Esophagus muscularis mucosa (tissue), 4 donors: ENCODE measurements around the gene TSFM. TPM values are rescaled to one million over a fixed set of nuclear protein-coding genes. Genes with fewer than 3 reads are reported as not detected.
"Not testable (repeated sequence)": the region's sequence is repeated elsewhere in the genome, so short reads cannot be mapped to it uniquely, and the experiment has no call there.

Experiments used
- DNase-seq: peaks from one replicate; pipeline ENCODE4 v3.0.0-alpha.2; 2017; ENCODE audit errors: extremely low spot score
- H3K27ac ChIP-seq, 4 donors: fragments of 200-600 bp; sonication (generic); replicated peaks in 1 of 4; 1 replicate in 3 of 4; 2 replicates in 1 of 4; pipeline ENCODE4 v1.5.1; 2016 to 2019; ENCODE audit warnings: mild to moderate bottlenecking in 1 of 4
- H3K27me3 ChIP-seq, 4 donors: fragments of 200-600 bp; sonication (generic); one replicate each; pipeline versions ENCODE4 v1.5.1 to v1.6.0; 2016 to 2019
- H3K36me3 ChIP-seq, 4 donors: fragments of 200-600 bp; sonication (generic); one replicate each; pipeline ENCODE4 v1.5.1; 2016 to 2019
- H3K4me1 ChIP-seq, 4 donors: fragments of 200-600 bp; sonication (generic); one replicate each; pipeline ENCODE4 v1.5.1; 2016 to 2019
- H3K4me3 ChIP-seq, 4 donors: fragments of 200-600 bp; sonication (generic); 1 replicate in 2 of 4; 2 replicates in 2 of 4; pipeline ENCODE4 v1.5.1; 2016 to 2019; ENCODE audit warnings: mild to moderate bottlenecking in 4 of 4, moderate library complexity in 1 of 4
- H3K9me3 ChIP-seq, 4 donors: fragments of 200-600 bp; sonication (generic); 1 replicate in 3 of 4; 2 replicates in 1 of 4; pipeline ENCODE4 v1.5.1; 2016 to 2019
- EP300 ChIP-seq: sonication (generic); formaldehyde crosslinking; IDR thresholded peaks from one replicate; pipeline ENCODE4 v1.6.1; 2017; ENCODE audit warnings: antibody characterized with exemption
- POLR2A ChIP-seq: fragments of 450-650 bp; IDR thresholded peaks from one replicate; pipeline ENCODE4 v1.6.1; 2017; ENCODE audit warnings: antibody characterized with exemption, moderate library complexity, mild to moderate bottlenecking, low read depth
- POLR2AphosphoS5 ChIP-seq, 2 donors: sonication (generic); formaldehyde crosslinking; IDR thresholded peaks; one replicate each; pipeline ENCODE4 v1.6.1; 2017; ENCODE audit warnings: antibody characterized with exemption in 2 of 2
- WGBS: methylation state at CpG from one replicate; pipeline ENCODE4 v1.1.5; 2018; 5-methylcytosine and 5-hydroxymethylcytosine counted together
- intact Hi-C: fragments of 100-400 bp; cut with DNase I; formaldehyde crosslinking; loops from one replicate; pipeline ENCODE4 v1.15.1; 2023
- total RNA-seq, 4 donors: library from RNA; depleted of rRNA; stranded (reverse); fragments of >200 nt; gene quantifications; one replicate each; pipeline versions ENCODE4 v1.1.0 to v1.2.1, GENCODE V29; 2016
- TF ChIP-seq, protein P1 (sequence below), 3 experiments: fragments of 200-600 bp in 2 of 3; fragments of 450-650 bp in 1 of 3; sonication (generic) in 2 of 3; IDR thresholded peaks; one replicate each; pipeline ENCODE4 v1.5.1; 2017 to 2019; ENCODE audit warnings: antibody characterized with exemption in 3 of 3, mild to moderate bottlenecking in 2 of 3, moderate library complexity in 1 of 3

The TSFM gene
- total RNA-seq, 4 donors from 2014 or later = 17.6 to 38.4 (median 29.2) TPM

DNA sequence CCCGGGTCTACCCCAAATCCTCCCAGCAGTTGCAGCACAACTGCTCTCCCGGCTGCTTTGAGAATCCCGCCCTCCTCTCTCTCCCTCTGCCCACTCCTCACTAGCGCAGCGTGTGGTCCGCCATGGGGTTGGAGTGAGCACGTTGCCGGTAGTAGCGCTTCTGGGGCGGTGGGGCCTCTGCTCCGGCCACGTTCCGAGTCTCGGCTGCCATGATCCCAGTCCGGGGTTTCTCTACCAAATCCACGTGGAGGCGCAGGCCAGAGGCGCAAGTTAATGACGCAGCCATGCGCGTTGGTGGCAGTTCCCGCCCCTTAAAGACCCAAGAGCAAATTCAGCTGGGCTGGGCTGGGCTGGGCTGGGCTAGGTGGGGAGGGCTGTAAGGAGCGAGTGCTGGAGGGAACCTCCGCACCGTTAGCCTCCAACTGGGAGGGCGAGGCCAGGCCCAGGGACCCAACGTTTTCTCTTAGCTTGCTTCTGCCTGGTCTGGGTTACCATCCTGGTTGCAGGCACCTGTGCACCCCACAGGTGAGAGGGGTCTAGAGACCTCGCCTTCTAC is 10.6 kb upstream of the TSFM start, which contains the start of gene METTL1:
TSS of gene METTL1 (minus strand) at position 233 of the 556 bp plus-strand sequence. CDS start at position 211, 22 bp downstream.
- peaks cover 0 to 43% (median 23%) of the 10 kb centered on the region in 4 donors for H3K36me3 ChIP-seq
- H3K27ac ChIP-seq = peak within 1 kb of the TSS; percentile 90 to 95 (median 94)

DNA sequence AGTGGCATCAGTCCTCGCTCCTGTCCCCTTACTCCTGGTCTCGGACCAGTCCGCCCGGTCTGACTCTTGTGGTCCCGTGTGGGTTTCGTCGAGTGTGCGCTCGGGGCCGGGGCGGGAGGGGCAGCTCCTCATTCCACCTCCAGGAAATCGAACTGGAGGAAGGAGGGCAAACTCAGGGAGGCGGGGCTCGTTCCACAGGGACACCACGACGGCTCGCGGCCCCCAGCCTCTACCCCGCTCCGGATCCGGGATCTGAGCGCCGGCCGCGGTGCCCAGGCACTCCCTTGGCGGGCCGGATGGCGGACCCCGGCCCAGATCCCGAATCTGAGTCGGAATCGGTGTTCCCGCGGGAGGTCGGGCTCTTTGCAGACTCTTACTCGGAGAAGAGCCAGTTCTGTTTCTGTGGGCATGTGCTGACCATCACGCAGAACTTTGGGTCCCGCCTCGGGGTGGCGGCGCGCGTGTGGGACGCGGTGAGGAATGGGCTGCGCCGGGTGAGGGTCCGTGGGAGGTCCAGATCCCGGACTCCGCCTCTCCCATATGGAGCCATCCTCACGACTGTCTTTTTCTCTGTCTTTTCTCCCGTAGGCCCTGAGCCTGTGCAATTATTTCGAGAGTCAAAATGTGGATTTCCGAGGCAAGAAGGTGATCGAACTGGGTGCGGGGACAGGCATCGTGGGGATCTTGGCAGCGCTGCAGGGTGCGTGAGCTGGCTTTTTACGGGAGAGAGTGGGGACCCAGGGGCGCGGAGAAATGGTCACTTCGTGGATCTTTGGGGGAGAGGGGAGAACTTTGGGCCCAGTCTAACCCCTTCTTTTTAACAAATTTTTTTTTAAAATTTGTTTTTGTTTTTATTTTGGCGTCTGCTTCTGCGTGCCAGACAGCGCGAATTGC is 9.9 kb upstream of the TSFM start, which contains the start of gene EEF1AKMT3:
TSS of gene EEF1AKMT3 (plus strand) at position 186 of the 894 bp plus-strand sequence. CDS start at position 297, 111 bp downstream.
- H3K36me3 ChIP-seq = peaks cover 0 to 43% (median 23%) of the 10 kb centered on the region in 4 donors
- H3K4me3 ChIP-seq = peak within 1 kb of the TSS; percentile 70 to 82 (median 76)
- no peak for DNase-seq
- WGBS = 6% methylated on average over 36 of the region's 67 CpGs
- peaks cover 13 to 29% (median 22%) of the 10 kb centered on the region in 4 donors for H3K4me1 ChIP-seq
- no peaks in the 10 kb centered on the region for H3K27me3 ChIP-seq
- TF ChIP-seq POLR2AphosphoS5 (IDR thresholded peaks at IDR 0.05) (no peak), POLR2A (no peak), EP300 (no peak)
- TF ChIP-seq, protein P1, sequence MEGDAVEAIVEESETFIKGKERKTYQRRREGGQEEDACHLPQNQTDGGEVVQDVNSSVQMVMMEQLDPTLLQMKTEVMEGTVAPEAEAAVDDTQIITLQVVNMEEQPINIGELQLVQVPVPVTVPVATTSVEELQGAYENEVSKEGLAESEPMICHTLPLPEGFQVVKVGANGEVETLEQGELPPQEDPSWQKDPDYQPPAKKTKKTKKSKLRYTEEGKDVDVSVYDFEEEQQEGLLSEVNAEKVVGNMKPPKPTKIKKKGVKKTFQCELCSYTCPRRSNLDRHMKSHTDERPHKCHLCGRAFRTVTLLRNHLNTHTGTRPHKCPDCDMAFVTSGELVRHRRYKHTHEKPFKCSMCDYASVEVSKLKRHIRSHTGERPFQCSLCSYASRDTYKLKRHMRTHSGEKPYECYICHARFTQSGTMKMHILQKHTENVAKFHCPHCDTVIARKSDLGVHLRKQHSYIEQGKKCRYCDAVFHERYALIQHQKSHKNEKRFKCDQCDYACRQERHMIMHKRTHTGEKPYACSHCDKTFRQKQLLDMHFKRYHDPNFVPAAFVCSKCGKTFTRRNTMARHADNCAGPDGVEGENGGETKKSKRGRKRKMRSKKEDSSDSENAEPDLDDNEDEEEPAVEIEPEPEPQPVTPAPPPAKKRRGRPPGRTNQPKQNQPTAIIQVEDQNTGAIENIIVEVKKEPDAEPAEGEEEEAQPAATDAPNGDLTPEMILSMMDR (IDR thresholded peaks at IDR 0.05) = no peak
- intact Hi-C loops = no loop called here
- no peaks in the 10 kb centered on the region for H3K9me3 ChIP-seq
- peak within 1 kb of the TSS; percentile 90 to 95 (median 94) for H3K27ac ChIP-seq

More for the DNA sequence above, 10.6 kb upstream of the TSFM start, which contains the start of gene METTL1:
- TF ChIP-seq EP300 = no peak
- TF ChIP-seq, protein P1 (IDR thresholded peaks at IDR 0.05) = peak in 1 of 3 experiments; percentile 42
- TF ChIP-seq POLR2A = no peak
- peak; percentile 80 to 86 for TF ChIP-seq POLR2AphosphoS5 (IDR thresholded peaks at IDR 0.05)
- H3K27me3 ChIP-seq = peaks cover 0 to under 1% (median 0%) of the 10 kb centered on the region in 4 donors
- DNase-seq = peak; percentile 98
- no peaks in the 10 kb centered on the region for H3K9me3 ChIP-seq
- H3K4me3 ChIP-seq = peak within 1 kb of the TSS; percentile 70 to 82 (median 76)
- WGBS = 0% methylated on average over 17 of the region's 28 CpGs
- intact Hi-C loops = no loop called here
- H3K4me1 ChIP-seq = peaks cover 14 to 32% (median 23%) of the 10 kb centered on the region in 4 donors

DNA sequence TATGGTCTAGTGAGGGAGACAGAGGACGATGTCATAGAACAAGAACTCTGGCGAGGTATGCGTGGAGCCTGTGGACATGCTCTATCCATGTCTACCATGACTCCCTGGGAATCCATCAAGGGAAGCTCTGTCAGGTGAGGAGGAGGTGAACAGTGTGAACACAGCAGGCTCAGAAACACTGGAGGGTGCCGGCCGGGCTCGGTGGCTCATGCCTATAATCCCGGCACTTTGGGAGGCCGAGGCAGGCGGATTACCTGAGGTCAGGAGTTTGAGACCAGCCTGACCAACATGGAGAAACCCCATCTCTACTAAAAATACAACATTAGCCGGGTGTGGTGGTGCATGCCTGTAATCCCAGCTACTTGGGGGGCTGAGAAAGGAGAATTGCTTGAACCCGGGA is 8.0 kb upstream of the TSFM start:
- 92% methylated on average over 8 of the region's 11 CpGs for WGBS
- intact Hi-C loops, H3K9me3 ChIP-seq, DNase-seq, H3K4me3 ChIP-seq, H3K27ac ChIP-seq, H3K27me3 ChIP-seq: not testable (repeated sequence)
- peaks cover 0 to 34% (median 8%) of the 10 kb centered on the region in 4 donors for H3K36me3 ChIP-seq
- peaks cover 13 to 29% (median 22%) of the 10 kb centered on the region in 4 donors for H3K4me1 ChIP-seq

DNA sequence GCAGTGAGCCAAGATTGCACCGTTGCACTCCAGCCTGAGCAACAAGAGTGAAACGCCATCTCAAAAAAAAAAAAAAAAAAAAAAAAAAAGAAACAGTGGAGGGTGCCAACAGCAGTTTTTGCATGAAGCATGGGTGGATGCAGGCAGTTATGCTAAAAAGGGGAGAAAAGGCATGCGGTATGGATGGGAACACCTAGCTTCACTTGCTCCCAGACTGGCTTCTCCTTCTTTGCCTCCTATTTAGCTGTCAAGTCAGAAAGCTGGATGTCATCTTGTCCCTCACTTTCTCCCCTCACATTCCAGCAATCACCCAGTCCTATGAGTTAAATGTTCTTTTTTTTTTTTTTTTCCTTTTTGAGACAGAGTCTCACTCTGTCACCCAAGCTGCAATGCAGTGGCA is 7.5 kb upstream of the TSFM start:
- intact Hi-C loops = no loop called here
- TF ChIP-seq EP300 = no peak
- TF ChIP-seq, protein P1 (IDR thresholded peaks at IDR 0.05) = no peak
- TF ChIP-seq POLR2A = no peak
- TF ChIP-seq POLR2AphosphoS5 (IDR thresholded peaks at IDR 0.05) = no peak
- WGBS = 87% methylated on average over 3 of the region's 3 CpGs

More for the DNA sequence above, 7.5 kb upstream of the TSFM start:
- peaks cover 0 to 32% (median 5%) of the 10 kb centered on the region in 4 donors for H3K36me3 ChIP-seq
- no peaks in the 10 kb centered on the region for H3K9me3 ChIP-seq
- no peak overlapping the region for H3K4me3 ChIP-seq
- H3K27me3 ChIP-seq = no peaks in the 10 kb centered on the region
- DNase-seq = no peak
- H3K27ac ChIP-seq = no peak overlapping the region
- peaks cover 13 to 29% (median 22%) of the 10 kb centered on the region in 4 donors for H3K4me1 ChIP-seq
